ENCODE measurements around the gene ACAT1.

DNA sequence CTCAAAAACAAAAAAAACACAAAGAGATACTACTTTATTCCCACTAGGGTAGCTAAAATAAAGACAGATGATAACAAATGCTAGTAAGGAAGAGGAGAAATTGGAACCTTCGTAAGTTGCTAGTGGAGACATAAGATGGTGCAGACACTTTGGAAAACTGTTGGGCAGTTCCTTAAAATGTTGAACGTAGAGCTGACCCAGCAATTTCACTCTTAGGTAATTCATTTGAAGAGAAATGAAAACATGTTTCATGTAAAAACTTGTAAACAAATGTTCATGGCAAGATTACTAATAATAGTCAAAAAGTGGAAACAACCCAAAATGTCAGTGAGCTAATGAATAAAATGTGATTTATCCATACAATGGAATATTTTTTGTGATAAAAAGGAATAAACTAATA, 29.2 kb upstream of the ACAT1 start:
- TF ChIP-seq, protein P1, sequence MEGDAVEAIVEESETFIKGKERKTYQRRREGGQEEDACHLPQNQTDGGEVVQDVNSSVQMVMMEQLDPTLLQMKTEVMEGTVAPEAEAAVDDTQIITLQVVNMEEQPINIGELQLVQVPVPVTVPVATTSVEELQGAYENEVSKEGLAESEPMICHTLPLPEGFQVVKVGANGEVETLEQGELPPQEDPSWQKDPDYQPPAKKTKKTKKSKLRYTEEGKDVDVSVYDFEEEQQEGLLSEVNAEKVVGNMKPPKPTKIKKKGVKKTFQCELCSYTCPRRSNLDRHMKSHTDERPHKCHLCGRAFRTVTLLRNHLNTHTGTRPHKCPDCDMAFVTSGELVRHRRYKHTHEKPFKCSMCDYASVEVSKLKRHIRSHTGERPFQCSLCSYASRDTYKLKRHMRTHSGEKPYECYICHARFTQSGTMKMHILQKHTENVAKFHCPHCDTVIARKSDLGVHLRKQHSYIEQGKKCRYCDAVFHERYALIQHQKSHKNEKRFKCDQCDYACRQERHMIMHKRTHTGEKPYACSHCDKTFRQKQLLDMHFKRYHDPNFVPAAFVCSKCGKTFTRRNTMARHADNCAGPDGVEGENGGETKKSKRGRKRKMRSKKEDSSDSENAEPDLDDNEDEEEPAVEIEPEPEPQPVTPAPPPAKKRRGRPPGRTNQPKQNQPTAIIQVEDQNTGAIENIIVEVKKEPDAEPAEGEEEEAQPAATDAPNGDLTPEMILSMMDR (IDR thresholded peaks at IDR 0.05; ENCODE audit: low read length): no peak
- TF ChIP-seq EZH2phosphoT487 (IDR thresholded peaks at IDR 0.05; ENCODE audit: low read length) (no peak), EZH2 (optimal IDR thresholded peaks at IDR 0.05; ENCODE audit: low read depth, low read length) (no peak)
